ENCODE data around the gene RABGAP1L. TPM values are rescaled to one million over a fixed set of nuclear protein-coding genes. Genes with fewer than 3 reads are reported as not detected.

The RABGAP1L gene
- total RNA-seq, 4 donors from 2014 or later = 39.3 to 101 (median 63.7) TPM

GRCh38 chr1:174920093-174920492, 760.8 kb downstream of the RABGAP1L start:
- Histone ChIP-seq H3K9me3 (no peaks in the 10 kb centered on the region), H3K4me1 (no peaks in the 10 kb centered on the region), H3K4me3 (no peak overlapping the region), H3K27ac (replicated peaks in 1 of 4) (no peak overlapping the region), H3K36me3 (no peaks in the 10 kb centered on the region), H3K27me3 (no peaks in the 10 kb centered on the region)
- TF ChIP-seq POLR2AphosphoS5 (IDR thresholded peaks at IDR 0.05) (no peak), POLR2A (IDR thresholded peaks at IDR 0.05; ENCODE audit: low read depth) (no peak), EP300 (IDR thresholded peaks at IDR 0.05) (no peak), CTCF (IDR thresholded peaks at IDR 0.05) (no peak)
- intact Hi-C loops (cut with DNase I) = no loop called here
- no peak for DNase-seq (ENCODE audit: extremely low spot score)
- WGBS = 67% methylated on average over 1 of the region's 1 CpG

GRCh38 chr1:174922121-174922520, 762.8 kb downstream of the RABGAP1L start:
- Histone ChIP-seq H3K27me3 (no peaks in the 10 kb centered on the region), H3K4me1 (no peaks in the 10 kb centered on the region), H3K9me3 (no peaks in the 10 kb centered on the region), H3K4me3 (no peak overlapping the region), H3K27ac (replicated peaks in 1 of 4) (no peak overlapping the region), H3K36me3 (no peaks in the 10 kb centered on the region)
- intact Hi-C loops (cut with DNase I) = no loop called here
- DNase-seq (ENCODE audit: extremely low spot score) = no peak
- WGBS = 97% methylated on average over 5 of the region's 5 CpGs
- TF ChIP-seq EP300 (IDR thresholded peaks at IDR 0.05) (no peak), CTCF (IDR thresholded peaks at IDR 0.05) (no peak), POLR2A (IDR thresholded peaks at IDR 0.05; ENCODE audit: low read depth) (no peak), POLR2AphosphoS5 (IDR thresholded peaks at IDR 0.05) (no peak)

- TF ChIP-seq CTCF (IDR thresholded peaks at IDR 0.05) = no peak
- no peak for TF ChIP-seq POLR2A (IDR thresholded peaks at IDR 0.05; ENCODE audit: low read depth)
- TF ChIP-seq POLR2AphosphoS5 (IDR thresholded peaks at IDR 0.05) = no peak
- no peak for TF ChIP-seq EP300 (IDR thresholded peaks at IDR 0.05)
Measured at GRCh38 chr1:174923820-174924219, 764.5 kb downstream of the RABGAP1L start.

GRCh38 chr1:174928541-174928940, 769.2 kb downstream of the RABGAP1L start:
- no peak for TF ChIP-seq POLR2A (IDR thresholded peaks at IDR 0.05; ENCODE audit: low read depth)
- no peaks in the 10 kb centered on the region for H3K4me1 ChIP-seq
- 67% methylated on average over 1 of the region's 1 CpG for WGBS
- intact Hi-C loops (cut with DNase I) = no loop called here
- H3K27me3 ChIP-seq = no peaks in the 10 kb centered on the region
- H3K9me3 ChIP-seq = no peaks in the 10 kb centered on the region
- no peak overlapping the region for H3K4me3 ChIP-seq
- DNase-seq (ENCODE audit: extremely low spot score) = no peak
- no peak overlapping the region for H3K27ac ChIP-seq (replicated peaks in 1 of 4)
- H3K36me3 ChIP-seq = no peaks in the 10 kb centered on the region

More at GRCh38 chr1:174923820-174924219, 764.5 kb downstream of the RABGAP1L start:
- no peaks in the 10 kb centered on the region for H3K36me3 ChIP-seq
- no peak overlapping the region for H3K4me3 ChIP-seq
- no peaks in the 10 kb centered on the region for H3K4me1 ChIP-seq
- WGBS = 88% methylated on average over 5 of the region's 5 CpGs
- no peak overlapping the region for H3K27ac ChIP-seq (replicated peaks in 1 of 4)
- intact Hi-C loops (cut with DNase I) = no loop called here
- H3K27me3 ChIP-seq = no peaks in the 10 kb centered on the region
- DNase-seq (ENCODE audit: extremely low spot score) = no peak
- H3K9me3 ChIP-seq = no peaks in the 10 kb centered on the region

- WGBS = 55% methylated on average over 1 of the region's 1 CpG
- no peaks in the 10 kb centered on the region for H3K36me3 ChIP-seq
- no peak overlapping the region for H3K27ac ChIP-seq (replicated peaks in 1 of 4)
- no peak overlapping the region for H3K4me3 ChIP-seq
- TF ChIP-seq CTCF (IDR thresholded peaks at IDR 0.05) (no peak), EP300 (IDR thresholded peaks at IDR 0.05) (no peak), POLR2A (IDR thresholded peaks at IDR 0.05; ENCODE audit: low read depth) (no peak), POLR2AphosphoS5 (IDR thresholded peaks at IDR 0.05) (no peak)
- no peak for DNase-seq (ENCODE audit: extremely low spot score)
- H3K9me3 ChIP-seq = no peaks in the 10 kb centered on the region
- H3K27me3 ChIP-seq = no peaks in the 10 kb centered on the region
- intact Hi-C loops (cut with DNase I) = no loop called here
- H3K4me1 ChIP-seq = no peaks in the 10 kb centered on the region
Measured at GRCh38 chr1:174931214-174931613, 771.9 kb downstream of the RABGAP1L start.
